NCI-H2029 (cell line): Measurements from ENCODE around the gene CDK10.
"Not testable (repeated sequence)": the region's sequence is repeated elsewhere in the genome, so short reads cannot be mapped to it uniquely, and the experiment has no call there.

Experiments used
- DNase-seq: peaks from one replicate; lab custom pipeline; 2025; lab: John Stamatoyannopoulos, UW

CDK10 gene

GRCh38 chr16:89686520-89687091, at the start of gene CDK10:
CDK10 (plus strand) TSS chr16:89686689; CDS start chr16:89686711, 22 bp downstream.
- DNase-seq: peak; percentile 62

GRCh38 chr16:89637379-89637778, 49.1 kb upstream of the CDK10 start:
- no peak for DNase-seq

- no peak for DNase-seq
Observed at GRCh38 chr16:89638455-89638854, 48.0 kb upstream of the CDK10 start.

- DNase-seq: no peak
Observed at GRCh38 chr16:89639385-89639784, 47.1 kb upstream of the CDK10 start.

GRCh38 chr16:89641458-89642119, 44.9 kb upstream of the CDK10 start:
- DNase-seq: no peak

GRCh38 chr16:89642574-89642973, 43.9 kb upstream of the CDK10 start:
- no peak for DNase-seq

GRCh38 chr16:89643769-89644300, 42.7 kb upstream of the CDK10 start:
- no peak for DNase-seq

- no peak for DNase-seq
Observed at GRCh38 chr16:89645122-89645521, 41.4 kb upstream of the CDK10 start.

- no peak for DNase-seq
Observed at GRCh38 chr16:89646270-89646669, 40.2 kb upstream of the CDK10 start.

GRCh38 chr16:89646906-89647305, 39.6 kb upstream of the CDK10 start:
- DNase-seq: no peak

- DNase-seq: no peak
Observed at GRCh38 chr16:89651584-89651983, 34.9 kb upstream of the CDK10 start.

- no peak for DNase-seq
Observed at GRCh38 chr16:89653656-89654295, 32.7 kb upstream of the CDK10 start.

- DNase-seq: no peak
Observed at GRCh38 chr16:89655062-89655643, 31.3 kb upstream of the CDK10 start.

GRCh38 chr16:89656435-89657121, 29.9 kb upstream of the CDK10 start:
- no peak for DNase-seq

GRCh38 chr16:89657442-89658220, 28.9 kb upstream of the CDK10 start, which contains the start of the genes CHMP1A and SPATA33:
CHMP1A (minus strand) TSS chr16:89657708; CDS start chr16:89657588, 120 bp downstream.
SPATA33 (plus strand) TSS chr16:89657836; CDS start chr16:89657912, 76 bp downstream.
- DNase-seq: peak; percentile 68

GRCh38 chr16:89658221-89658879, 28.1 kb upstream of the CDK10 start:
- DNase-seq: no peak

GRCh38 chr16:89660146-89660545, 26.3 kb upstream of the CDK10 start:
- DNase-seq: no peak

GRCh38 chr16:89661215-89661614, 25.3 kb upstream of the CDK10 start:
- DNase-seq: no peak

GRCh38 chr16:89664238-89664637, 22.3 kb upstream of the CDK10 start:
- not testable (repeated sequence) for DNase-seq

GRCh38 chr16:89667000-89667399, 19.5 kb upstream of the CDK10 start:
- DNase-seq: peak; percentile 5

GRCh38 chr16:89667633-89668032, 18.9 kb upstream of the CDK10 start:
- no peak for DNase-seq
